ENCODE data around the gene SCFD2.

The SCFD2 gene

DNA sequence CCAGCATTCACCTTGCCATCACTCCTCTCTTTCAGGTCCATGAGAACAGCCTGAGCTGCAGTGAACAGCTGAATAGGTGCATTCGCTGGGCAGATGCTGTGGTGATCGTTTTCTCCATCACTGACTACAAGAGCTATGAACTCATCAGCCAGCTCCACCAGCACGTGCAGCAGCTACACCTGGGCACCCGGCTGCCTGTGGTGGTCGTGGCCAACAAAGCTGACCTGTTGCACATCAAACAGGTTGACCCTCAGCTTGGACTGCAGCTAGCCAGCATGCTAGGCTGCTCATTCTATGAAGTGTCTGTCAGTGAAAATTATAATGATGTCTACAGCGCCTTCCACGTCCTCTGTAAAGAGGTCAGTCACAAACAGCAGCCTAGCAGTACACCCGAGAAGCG, 500.6 kb downstream of the SCFD2 start:
- Mint-ChIP-seq H3K27me3 (ENCODE audit: low read depth, poor library complexity) (peaks cover 6% of the 10 kb centered on the region), H3K9me3 (no peaks in the 10 kb centered on the region), H3K4me3 (peak overlapping the region; percentile 91), H3K36me3 (ENCODE audit: low read depth) (peaks cover 40% of the 10 kb centered on the region), H3K27ac (peak overlapping the region; percentile 93), H3K4me1 (peaks cover 88% of the 10 kb centered on the region)
- TF ChIP-seq, protein P1, sequence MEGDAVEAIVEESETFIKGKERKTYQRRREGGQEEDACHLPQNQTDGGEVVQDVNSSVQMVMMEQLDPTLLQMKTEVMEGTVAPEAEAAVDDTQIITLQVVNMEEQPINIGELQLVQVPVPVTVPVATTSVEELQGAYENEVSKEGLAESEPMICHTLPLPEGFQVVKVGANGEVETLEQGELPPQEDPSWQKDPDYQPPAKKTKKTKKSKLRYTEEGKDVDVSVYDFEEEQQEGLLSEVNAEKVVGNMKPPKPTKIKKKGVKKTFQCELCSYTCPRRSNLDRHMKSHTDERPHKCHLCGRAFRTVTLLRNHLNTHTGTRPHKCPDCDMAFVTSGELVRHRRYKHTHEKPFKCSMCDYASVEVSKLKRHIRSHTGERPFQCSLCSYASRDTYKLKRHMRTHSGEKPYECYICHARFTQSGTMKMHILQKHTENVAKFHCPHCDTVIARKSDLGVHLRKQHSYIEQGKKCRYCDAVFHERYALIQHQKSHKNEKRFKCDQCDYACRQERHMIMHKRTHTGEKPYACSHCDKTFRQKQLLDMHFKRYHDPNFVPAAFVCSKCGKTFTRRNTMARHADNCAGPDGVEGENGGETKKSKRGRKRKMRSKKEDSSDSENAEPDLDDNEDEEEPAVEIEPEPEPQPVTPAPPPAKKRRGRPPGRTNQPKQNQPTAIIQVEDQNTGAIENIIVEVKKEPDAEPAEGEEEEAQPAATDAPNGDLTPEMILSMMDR (IDR thresholded peaks at IDR 0.05), result no peak
- DNase-seq, result no peak

DNA sequence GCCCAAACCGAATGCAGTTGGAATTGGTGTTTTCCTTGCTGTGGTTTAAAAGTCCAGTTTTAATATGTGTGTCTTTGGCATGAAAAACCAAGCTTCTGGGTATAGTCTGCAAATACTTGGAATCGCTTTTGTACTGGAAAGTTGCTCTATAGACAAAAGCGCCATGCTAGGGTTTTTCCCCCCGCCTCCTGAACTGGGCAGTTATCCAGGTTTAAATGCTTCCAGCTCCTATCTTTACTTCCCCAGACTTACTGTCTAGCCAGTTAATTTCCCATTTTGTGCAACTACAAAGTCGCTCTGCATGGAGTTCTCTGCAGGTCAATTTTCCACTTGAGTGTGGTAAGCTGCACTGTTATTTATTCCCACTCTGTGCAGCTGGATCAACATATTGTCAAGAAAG, 501.1 kb downstream of the SCFD2 start:
- peak overlapping the region; percentile 91 for H3K4me3 Mint-ChIP-seq

DNA sequence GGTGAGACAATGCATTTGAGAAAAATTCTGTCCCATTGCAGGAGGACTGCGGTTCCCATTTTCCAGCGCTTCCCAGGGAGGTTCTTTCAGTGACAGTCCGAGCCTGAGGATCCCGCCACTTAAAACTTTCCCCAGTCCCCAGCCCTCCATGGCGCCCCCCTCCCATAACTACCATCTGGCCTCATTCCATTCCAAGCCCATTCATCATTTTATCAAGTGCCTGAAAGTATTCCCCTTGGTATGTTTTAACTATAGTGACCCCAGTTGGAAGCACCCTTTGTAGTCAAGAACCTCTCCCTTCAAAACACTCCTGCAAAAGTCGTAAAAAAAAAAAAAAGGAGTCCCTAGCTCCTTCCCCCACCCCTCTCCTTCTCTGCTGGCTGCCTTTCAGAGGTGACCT, 502.5 kb downstream of the SCFD2 start:
- peak overlapping the region; percentile 87 for H3K27ac Mint-ChIP-seq
- no peak for DNase-seq
- TF ChIP-seq, protein P1 (IDR thresholded peaks at IDR 0.05), result no peak
- peaks cover 45% of the 10 kb centered on the region for H3K36me3 Mint-ChIP-seq (ENCODE audit: low read depth)
- peaks cover 70% of the 10 kb centered on the region for H3K4me1 Mint-ChIP-seq
- H3K9me3 Mint-ChIP-seq, result peaks cover 11% of the 10 kb centered on the region
- H3K27me3 Mint-ChIP-seq (ENCODE audit: low read depth, poor library complexity), result peaks cover 6% of the 10 kb centered on the region
- H3K4me3 Mint-ChIP-seq, result peak overlapping the region; percentile 91

More for the DNA sequence above, 501.1 kb downstream of the SCFD2 start:
- Mint-ChIP-seq H3K27me3 (ENCODE audit: low read depth, poor library complexity) (peaks cover 6% of the 10 kb centered on the region), H3K4me1 (peaks cover 83% of the 10 kb centered on the region), H3K36me3 (ENCODE audit: low read depth) (peaks cover 40% of the 10 kb centered on the region), H3K9me3 (peaks cover under 1% of the 10 kb centered on the region), H3K27ac (peak overlapping the region; percentile 16)
- no peak for DNase-seq
- TF ChIP-seq, protein P1 (IDR thresholded peaks at IDR 0.05), result no peak

DNA sequence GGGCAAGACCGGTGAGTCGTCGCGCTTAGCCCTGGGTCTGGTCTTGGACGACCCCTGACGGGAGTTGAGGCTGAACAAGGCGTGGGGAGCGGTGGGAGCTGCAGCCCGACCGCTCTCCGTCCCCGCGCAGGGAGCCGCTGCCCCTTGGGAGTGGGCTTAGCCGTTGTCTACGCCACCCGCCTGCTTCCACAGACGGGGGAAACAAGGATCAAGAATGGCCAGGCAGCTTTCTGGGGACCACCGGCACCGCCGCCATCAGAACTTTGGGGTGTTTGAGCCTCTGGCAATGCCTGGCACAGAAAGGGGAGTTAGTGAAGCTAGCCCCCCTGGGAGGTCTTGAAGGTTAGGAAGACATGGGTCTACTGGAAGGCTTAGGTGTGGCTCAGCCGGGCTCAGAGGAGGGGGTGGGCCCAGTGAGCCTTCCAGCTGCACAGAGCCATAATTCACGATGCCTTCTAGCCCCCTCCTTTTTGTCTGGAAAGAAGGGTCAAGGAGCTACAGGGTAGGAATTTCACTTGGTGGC, 503.2 kb downstream of the SCFD2 start:
- DNase-seq, result peak; percentile 48
- peak overlapping the region; percentile 87 for H3K27ac Mint-ChIP-seq
- H3K9me3 Mint-ChIP-seq, result peaks cover 17% of the 10 kb centered on the region
- peaks cover 51% of the 10 kb centered on the region for H3K36me3 Mint-ChIP-seq (ENCODE audit: low read depth)
- H3K4me1 Mint-ChIP-seq, result peaks cover 64% of the 10 kb centered on the region
- TF ChIP-seq, protein P1 (IDR thresholded peaks at IDR 0.05), result no peak
- peaks cover 4% of the 10 kb centered on the region for H3K27me3 Mint-ChIP-seq (ENCODE audit: low read depth, poor library complexity)
- peak overlapping the region; percentile 91 for H3K4me3 Mint-ChIP-seq

DNA sequence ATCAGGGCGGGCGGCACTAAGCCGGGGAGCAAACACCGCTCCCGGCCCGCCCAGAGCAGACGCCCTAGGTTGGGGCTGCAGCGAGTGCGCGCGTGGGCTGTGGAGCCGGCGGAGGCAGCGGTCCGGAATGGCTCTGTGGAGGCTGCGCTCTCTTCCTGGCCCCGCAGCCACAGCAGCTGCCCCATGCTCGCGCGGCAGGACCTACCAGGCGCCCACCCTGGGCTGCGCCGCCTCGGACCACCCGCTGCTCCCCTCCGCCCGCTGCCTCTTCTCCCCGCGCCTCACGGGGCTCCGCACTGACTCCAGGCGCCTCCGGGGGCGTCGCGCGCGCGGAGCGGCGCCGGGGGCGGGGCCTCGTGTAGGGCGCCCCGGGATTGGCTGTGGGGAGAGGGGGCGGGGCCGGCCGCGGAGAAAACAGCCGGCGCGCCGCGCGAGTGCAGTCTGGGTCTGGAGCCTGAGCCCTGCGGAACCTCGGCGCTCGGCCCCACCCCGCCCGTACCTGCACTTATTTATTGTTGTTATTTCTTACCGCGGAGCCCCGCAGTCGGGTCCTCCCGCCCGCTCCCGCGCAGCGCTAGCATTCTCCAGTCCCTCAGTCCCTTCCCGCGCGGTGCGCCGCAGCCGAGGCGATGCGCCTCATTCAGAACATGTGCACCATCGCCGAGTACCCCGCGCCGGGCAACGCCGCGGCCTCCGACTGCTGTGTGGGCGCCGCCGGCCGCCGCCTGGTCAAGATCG, 503.8 kb downstream of the SCFD2 start, which contains the start of gene RASL11B:
TSS of gene RASL11B (plus strand) at position 439 of the 738 bp plus-strand sequence. CDS start at position 630, 191 bp downstream.
- Mint-ChIP-seq H3K36me3 (ENCODE audit: low read depth) (peaks cover 52% of the 10 kb centered on the region), H3K27ac (peak within 1 kb of the TSS; percentile 87), H3K9me3 (peaks cover 24% of the 10 kb centered on the region), H3K27me3 (ENCODE audit: low read depth, poor library complexity) (peaks cover 4% of the 10 kb centered on the region), H3K4me1 (peaks cover 57% of the 10 kb centered on the region), H3K4me3 (peak within 1 kb of the TSS; percentile 91)
- DNase-seq, result peak; percentile 93
- TF ChIP-seq, protein P1 (IDR thresholded peaks at IDR 0.05), result peak; percentile 26

Data from nephron progenitor cell (in vitro differentiated cells).